Fibroblast of skin of back (primary cell): Measurements from ENCODE around the gene LRBA.
"Not testable (repeated sequence)": the region's sequence is repeated elsewhere in the genome, so short reads cannot be mapped to it uniquely, and the experiment has no call there.

Source experiments
- DNase-seq: peaks from one replicate; pipeline ENCODE4 v3.0.0-alpha.2; 2013

The LRBA gene

DNA sequence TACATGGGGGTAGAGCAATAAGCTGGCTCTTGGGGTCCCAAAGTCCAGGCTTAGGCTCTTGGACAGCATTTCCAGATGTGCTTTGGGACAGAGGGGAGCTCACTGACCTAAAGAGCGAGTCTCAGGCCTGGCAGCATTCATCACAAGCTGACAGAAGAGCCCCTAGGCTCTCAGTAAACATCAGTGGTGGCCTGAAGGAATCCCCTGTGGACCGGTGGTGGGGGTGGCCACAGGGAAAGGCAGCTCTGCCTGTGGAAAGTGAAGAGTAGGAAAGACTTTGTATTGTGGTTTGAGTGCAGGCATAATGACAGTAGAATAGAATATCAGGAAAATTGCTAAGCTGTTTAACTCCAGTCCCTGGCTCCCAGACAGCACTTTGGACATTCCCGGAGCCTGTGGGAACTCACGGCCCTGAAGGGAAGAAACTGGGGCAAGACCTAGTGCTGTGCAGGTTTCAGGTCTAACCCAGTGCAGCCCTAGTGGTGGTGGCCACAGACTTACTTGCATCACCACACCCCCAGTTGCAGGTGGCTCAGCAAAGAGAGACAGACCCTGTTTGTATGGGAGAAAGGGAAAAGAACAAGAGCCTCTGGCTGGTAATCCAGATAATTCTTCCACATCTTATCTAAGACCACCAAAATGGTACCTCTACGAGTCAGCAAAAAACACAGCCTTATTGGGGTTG is 291.2 kb downstream of the LRBA start:
- no peak for DNase-seq

DNA sequence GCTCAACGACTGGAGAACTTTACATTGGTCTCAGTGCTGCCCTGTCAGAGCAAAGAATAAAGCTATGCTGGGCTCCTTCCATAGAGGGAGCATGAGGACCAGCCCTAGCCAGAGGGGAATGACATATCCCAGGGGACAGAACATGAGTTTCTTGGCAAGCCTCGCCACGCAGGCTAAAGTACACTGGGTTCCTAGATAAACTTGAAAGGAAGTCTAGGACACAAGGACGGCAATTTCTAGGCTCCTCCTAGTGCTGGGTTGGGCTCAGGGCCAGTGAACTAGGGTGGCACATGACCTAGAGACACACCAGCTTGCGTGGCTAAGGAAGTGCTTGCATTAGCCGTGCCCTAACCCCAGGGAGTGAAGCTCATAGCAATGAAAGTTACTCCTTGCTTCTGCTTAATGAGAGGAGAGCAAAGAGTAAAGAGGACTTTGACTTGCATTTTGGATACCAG is 292.1 kb downstream of the LRBA start:
- peak; percentile 32 for DNase-seq

DNA sequence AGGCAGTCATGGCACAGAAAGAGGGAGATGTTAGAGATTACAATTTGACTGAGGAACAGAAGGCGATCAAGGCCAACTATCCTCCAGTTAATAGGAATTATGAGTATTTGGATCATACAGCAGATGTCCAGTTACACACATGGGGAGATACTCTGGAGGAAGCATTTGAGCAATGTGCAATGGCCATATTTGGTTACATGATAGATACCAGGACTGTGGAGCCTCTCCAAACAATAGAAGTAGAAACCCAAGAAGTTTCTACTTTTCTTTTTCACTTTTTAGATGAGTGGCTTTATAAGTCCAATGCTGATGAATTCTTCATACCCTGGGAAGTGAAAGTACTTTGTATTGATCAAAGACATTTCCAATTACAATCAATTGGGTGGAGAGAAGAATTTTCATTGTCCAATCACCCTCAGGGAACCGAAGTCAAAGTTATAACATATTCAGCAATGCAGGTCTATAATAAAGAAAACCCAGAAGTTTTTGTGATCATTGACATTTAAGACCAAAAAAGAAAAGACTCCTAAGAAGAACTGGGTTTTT is 294.0 kb downstream of the LRBA start:
- DNase-seq, result no peak

DNA sequence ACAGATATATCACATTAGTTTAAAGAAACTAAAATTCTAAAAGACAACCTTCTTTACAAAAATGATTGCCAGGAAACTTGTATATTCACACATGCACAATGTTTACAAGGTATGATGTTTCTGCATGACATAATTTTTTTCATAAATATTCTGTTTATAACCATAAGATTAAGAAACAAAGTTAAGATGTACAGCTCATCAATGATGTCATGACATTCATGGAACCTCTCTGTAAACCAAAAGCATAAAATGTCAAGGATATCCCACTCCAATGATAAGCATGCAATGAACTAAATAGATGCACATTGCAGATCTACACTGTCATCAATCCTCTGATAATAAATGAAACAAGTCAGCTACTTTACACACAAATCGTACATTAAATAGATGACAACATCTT is 297.1 kb downstream of the LRBA start:
- DNase-seq, result no peak

DNA sequence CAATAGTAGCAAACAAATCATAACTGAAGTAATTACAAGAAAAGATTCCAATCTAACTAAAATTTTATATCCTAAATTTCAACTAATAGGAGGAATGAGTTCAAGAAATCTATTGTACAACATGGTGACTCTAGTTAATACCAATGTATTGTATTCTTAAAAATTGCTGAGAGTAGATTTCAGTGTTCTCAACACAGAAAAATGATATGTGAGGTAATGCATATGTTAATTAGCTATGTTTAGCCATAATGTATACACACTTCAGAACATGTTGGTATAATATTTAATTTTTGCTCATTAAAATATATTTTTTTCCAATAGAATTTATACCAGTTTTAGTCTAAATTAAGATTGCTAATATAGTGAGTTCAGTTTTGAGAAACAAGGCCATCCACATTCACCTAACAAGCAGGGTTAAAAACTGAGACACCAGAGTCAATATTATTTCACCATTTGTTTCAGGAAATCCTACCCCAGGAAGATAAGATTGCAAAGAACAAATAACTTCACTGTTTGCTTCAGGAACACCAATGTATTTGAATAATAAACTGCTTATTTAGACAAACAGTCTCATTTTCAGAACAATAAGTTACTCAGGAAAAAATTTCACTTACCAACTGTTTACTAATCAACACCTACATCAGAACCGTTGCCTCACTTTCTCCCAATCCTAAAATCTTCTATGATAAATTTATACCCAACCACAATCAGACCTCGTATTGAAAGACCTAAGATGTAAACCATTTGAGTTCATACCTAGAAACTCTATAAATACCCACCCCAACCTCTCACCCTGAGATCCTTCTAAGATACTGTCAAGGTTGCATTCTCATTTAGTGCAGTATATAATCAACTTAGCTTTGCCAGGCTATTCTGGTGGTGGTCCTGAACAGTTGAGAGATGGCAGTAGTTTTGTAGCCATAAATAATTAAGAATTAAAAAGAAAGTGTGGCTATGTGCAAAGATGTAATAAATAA is 300.3 kb downstream of the LRBA start:
- no peak for DNase-seq

DNA sequence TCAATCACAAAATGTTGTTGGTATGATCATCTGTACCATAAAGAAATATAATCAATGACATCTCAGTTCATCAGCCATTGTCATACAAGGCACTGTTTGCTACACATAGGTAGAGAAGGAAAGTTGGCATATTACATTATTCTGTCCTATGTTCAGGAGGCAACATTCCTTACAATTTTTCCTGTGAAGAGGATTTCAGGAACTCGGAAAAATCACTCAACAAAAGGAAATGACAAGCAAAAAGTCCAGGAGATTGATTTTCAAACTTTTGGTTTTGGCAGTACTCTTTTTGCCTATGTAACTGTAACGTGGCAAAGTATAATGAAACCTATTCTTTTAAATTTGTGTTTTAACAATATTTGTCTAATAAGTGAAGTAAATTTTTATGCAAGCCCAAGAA is 301.8 kb downstream of the LRBA start:
- DNase-seq, result no peak

DNA sequence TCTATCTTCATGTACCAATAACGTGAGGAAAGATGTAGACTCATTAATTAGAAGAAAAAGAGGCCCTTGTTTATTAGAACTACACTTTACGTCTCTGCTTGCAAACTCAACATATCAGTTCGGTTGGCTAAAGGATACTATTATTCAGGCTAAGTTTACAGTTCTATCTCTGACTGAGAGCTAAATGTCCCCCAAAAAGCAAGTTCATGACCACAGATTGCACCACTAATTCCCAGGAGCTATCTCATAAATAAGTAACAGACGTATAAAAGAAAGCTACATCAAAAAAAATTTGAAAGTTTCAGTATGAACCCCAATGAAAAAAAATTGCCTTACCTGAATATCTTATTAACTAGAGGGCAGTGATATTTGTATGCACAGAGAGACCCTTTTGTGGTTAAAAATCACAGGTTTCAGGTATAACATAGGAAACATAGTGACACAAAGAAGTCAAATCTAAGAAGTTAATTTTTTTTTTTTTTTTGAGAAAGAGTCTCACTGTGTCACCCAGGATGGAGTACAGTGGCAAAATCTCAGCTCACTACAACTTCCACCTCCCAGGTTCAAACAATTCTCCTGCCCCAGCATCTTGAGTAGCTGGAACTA is 304.2 kb downstream of the LRBA start:
- no peak for DNase-seq

DNA sequence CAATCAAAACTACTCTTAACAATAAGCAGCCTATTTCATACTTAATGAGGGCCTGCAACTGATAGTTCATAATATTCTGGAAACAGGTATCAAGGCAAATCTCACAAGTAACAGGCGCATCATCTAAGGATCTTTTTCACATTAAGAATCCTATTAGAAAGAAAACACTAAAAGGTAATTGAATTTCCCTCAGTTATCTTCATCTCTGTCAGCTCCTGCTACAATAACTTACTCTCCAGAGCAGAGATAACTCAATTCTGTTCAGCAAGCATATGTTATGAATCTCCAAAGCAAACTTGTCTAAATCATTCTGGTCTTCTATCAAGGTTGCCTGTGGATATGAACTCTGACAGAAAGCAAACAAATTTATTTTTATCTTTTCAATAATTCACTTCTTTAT is 307.1 kb downstream of the LRBA start:
- DNase-seq, result no peak

DNA sequence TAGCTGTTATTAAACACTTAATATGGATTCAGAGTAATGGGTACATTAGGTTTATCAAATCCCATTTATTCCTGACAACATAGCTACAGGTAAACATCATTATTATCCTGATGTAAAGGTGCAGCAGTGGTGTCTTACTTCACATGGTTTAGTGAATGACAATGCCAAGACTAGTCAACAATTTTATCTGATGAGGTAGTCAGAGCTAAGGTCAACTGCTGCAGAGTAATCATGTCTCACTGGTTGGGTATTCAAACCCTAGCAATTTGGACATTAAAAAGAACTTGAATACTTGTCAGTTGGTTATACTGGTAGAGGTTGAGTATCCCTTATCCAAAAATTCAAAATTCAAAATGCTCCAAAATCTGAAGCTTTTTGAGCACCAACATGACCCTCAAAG is 315.5 kb downstream of the LRBA start:
- DNase-seq, result no peak

DNA sequence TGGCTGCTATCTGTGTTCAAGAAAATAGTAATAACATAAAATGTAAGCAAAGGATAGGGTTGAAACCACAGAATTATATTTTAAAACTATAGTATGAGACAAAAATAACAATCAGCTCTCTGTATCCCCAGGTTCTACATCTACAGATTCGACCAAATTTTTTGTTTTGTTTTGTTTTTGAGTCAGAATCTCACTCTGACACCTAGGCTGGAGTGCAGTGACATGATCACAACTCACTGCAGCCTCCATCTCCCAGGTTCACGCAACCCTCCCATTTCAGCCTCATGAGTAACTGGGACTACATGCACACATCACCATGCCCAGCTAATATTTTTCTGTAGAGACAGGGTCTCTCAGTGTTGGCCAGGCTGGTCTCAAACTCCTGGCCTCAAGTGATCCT is 319.9 kb downstream of the LRBA start:
- DNase-seq, result no peak

DNA sequence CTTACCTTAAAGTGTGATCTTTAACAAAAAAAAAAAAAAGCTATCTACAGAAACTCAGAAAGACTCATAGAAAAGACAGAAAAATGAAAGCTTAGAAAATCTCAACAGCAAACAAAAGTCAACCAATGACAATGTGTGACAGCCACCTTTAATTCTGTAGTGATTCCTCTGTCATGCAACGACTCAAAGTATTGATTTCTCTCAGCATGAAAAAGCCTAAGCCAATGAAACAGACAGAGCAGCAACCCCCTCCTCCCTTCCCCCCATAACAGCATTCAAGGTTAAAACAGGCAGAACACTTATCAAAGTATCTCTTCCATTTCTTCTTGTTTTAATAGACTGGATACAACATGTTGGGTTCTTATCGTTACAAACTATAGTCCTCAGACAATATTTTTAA is 320.6 kb downstream of the LRBA start:
- no peak for DNase-seq

DNA sequence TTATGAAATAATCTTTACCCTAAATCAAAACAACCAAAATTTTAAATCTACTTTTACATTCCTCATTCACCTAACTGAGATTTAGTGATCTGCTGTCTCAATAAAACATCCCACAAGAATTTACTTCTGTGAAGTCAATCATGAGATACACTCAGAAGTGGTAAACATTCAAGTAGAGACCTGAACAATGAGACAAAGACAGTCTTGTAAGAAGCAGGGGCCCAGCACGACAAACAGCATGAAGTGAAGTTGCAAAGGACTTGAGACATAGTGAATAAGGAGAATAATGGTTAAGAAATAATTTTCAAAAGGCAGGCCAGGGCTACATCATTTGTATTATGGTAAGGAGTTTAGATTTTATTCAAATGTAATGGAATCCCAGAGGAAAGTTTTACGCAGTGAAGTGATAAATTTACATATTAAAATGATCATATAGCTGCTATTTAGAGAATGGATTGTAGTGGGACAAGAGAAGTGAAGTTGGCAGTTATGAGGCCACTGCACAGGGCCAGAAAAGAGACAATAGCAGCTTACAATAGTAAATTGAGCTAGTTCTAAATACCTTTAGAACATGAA is 331.2 kb downstream of the LRBA start:
- no peak for DNase-seq

DNA sequence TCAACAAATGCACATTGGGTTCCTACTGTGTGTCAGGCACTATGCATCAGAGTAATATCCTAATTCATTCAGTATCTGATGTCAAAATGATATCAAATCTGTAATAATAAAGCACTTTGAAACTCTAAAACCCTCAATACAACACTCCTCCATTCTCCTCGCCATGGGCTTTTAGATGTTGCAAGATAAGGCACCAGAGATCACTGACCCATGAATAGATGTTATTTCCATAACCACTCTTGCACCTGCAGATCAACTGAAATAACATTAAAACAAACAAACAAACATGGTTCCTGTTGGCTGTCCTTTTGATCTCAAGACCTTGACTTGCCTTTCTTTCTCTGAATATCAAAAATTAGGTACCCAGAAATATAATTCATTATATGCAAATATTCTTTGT is 333.0 kb downstream of the LRBA start:
- DNase-seq, result no peak

DNA sequence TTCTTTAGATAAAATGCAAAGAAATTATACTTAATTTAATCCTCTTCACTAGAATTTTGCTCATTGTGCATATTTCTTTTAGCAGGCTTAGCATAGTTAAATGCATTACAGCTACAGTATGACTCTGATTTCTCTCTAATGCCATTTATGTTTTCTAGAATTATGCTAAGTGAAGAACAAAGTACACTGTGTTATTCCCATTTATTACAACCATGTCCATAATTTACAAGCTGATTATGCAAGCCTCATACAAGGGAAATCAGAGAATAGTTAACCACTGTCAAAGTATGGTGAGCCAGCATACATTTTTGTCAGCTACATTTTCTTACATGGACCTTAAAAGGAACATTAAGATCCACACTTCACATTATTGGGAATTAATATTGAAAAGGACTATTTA is 334.0 kb downstream of the LRBA start:
- DNase-seq, result no peak

DNA sequence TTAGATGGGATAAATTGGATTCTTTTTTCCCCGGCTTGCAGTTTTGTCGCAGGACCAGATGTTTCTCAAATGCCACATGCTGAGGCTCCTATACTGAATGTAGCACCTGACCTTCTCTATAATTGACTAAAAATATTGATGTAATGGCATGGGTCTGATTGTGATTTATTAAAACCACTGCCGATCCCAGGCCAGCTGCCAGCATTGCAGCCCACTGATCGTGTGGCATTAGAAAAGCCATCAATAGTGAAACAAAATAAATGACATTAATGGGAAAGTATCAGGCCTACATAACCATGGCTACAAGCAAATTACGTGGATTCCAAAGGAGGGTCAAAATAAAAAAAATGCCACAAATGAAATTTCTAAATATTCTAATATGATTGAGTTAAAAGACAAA is 334.4 kb downstream of the LRBA start:
- DNase-seq, result no peak

DNA sequence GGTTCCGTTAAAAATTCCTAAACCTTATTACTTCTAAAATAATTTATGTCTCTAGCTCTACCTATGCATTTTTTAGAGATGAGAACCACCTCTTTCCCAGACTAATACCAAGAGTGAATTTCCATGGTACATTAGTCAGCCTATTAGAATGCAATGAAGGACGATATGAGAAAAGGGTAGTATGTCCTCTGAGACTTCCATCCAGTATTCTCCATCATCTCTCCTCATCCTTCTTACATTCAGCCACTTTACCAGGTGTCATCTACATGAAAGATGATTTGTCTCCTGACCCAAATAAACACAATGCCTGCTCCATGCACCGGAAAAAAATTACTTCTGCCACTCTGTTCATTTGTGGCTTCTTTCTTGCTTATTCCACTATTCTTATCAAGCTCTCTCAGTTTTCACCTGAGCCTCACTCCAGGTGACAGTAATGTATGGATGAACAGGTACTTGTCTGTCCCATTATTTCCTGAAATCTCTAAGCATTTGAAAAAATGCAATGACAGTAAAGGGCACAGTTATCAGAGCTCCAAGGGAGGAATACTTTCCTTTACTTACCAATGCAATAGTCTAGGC is 335.2 kb downstream of the LRBA start:
- DNase-seq, result peak; percentile 12

DNA sequence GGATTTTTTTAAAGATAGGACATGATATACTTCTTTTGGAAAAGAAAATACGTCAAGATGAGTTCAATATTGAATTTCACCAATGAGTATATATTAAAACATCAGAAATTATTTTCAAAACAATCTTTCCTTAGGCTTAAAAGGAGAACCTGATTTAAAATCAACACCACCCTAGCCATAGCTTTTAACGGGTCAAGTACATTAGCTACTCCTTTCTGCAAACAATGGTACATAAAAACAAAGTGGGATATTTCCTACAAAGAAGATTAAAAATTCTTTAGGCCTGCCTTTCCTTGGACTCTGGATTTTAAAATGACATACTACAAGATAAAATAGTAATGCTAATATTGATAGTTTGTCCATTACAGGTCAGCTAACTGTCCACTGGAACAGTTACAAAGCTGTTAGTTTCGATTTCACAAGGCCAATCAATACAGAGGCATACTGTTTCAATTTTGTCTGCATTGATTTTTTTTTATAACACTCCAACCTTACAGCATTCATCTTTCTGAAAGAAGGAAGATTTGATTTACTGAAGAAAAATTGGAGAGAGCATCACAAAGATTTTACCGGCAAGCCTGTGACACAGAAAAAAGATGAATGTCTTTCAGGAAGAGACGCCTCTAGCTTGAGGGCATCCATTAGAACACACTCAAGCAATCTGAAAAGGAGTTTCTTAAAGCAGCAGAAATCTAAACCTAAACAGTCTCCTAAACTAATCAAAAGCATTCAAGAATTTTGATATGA is 335.9 kb downstream of the LRBA start:
- no peak for DNase-seq

DNA sequence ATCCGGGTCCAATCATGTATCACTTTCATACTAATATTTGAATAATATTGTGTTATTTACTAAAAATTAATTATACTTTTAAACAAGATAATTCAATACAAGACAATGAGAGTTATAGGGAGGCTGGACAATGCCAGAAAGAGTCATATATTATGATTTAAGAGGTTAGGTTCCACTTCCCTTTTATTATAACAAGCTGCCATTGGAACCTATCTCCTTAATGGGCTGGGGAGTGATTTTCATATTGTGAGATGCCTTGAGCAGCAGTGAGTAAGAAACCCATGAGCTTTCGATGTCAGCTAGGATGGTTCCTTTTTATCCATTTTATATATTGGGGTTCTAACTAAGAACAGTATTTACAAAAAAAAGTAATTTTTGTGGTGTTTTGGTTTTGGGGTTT is 341.3 kb downstream of the LRBA start:
- DNase-seq, result no peak

DNA sequence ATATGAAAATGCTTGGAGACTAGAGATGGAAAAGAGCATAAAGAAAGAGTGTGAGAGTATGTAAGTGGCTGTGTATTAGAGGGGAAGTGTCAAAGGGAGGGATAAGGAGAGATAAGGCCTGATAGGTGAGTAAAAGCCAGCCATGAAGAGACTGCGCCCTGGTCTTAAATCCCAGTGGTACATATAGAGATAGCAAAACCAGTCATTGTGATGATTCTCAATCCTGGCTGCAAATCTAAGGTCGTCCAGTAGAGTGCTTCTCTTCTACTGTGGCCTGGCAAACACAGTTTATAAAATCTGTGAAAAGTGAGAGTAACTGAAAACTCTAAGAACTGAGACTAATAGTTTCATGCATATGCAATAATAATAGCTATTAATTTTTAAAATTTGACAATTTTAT is 346.3 kb downstream of the LRBA start:
- no peak for DNase-seq

DNA sequence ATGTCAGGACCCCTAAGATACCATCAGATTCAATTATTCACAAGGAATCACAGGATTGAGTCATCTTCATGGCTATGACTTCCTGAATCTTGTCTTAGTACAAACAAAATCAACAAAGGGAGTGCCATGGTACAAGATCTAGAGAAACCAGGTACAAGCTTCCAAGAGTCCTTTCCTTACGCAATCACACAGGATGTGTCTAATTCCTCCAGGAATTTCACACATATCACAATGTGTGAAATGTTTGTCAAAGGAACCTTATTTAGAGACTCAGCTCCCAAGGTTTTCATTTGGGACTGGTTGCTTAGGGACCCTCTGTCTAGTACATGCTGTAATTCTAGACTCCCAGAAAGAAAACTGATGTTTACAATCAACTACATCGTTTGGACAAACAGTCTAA is 350.1 kb downstream of the LRBA start:
- peak; percentile 20 for DNase-seq

DNA sequence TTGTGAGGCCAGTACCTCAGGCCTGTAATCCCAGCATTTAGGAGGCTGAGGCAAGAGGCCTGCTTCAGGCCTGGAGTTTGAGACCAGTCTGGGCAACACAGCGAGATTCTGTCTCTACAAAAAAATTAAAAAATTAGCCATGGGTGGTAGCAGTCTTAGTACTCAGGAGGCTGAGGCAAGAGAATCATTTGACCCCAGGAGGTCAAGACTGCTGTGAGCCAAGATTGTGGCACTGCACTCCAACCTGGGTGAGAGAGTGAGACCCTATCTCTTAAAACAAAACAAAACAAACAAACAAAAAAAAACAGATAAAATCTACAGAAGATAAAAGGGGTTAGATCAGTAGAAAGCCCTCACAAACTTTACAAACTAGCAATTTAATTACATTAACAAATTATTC is 352.4 kb downstream of the LRBA start:
- DNase-seq, result no peak

DNA sequence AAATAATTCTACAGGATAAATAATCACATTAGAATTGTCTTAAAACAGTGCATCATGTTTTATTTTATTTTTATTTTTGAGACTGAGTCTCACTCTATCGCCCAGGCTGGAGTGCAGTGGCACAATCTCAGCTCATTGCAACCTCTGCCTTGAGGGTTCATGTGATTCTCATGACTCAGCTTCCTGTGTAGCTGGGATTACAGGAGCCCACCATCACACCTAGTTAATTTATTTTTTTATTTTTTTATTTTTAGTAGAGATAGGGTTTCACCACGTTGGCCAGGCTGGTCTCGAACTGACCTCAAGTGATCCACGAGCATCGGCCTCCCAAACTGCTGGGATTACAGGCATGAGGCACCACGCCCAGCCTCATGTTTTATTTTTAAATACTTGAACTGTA is 353.5 kb downstream of the LRBA start:
- not testable (repeated sequence) for DNase-seq
